HG02870 (cell line): ENCODE measurements around the gene TRIM43B.
"Not testable (repeated sequence)": the region's sequence is repeated elsewhere in the genome, so short reads cannot be mapped to it uniquely, and the experiment has no call there.

Experiments
- ATAC-seq: cut with Tn5 transposase; IDR thresholded peaks from one replicate; pipeline ENCODE4 v1.9.1; 2021; ENCODE audit warnings: mild to moderate bottlenecking, moderate library complexity; ENCODE audit not compliant: unreplicated experiment

The TRIM43B gene

GRCh38 chr2:95434507-95435076 is 50.0 kb downstream of the TRIM43B start:
- not testable (repeated sequence) for ATAC-seq

- ATAC-seq = not testable (repeated sequence)
These were observed 50.6 kb downstream of the TRIM43B start for GRCh38 chr2:95433973-95434372.

- ATAC-seq = not testable (repeated sequence)
These were observed 51.2 kb downstream of the TRIM43B start for GRCh38 chr2:95433373-95433772.

- ATAC-seq = not testable (repeated sequence)
These were observed 54.6 kb downstream of the TRIM43B start for GRCh38 chr2:95429748-95430467.

- ATAC-seq = not testable (repeated sequence)
These were observed 57.2 kb downstream of the TRIM43B start for GRCh38 chr2:95427196-95427867.
